Small intestine (tissue), 7 donors: ENCODE measurements around the gene SEPTIN7. TPM values are rescaled to one million over a fixed set of nuclear protein-coding genes. Genes with fewer than 3 reads are reported as not detected.

Experiments used
- DNase-seq, 2 donors: peaks; one replicate each; pipeline versions ENCODE4 v3.0.0 to v3.0.0-alpha.2; 2013
- FAIRE-seq: peaks from 2 replicates; lab custom pipeline; 2012; peaks lifted over from hg19 to GRCh38; lab: Jason Lieb, UNC
- H3K27ac ChIP-seq, 3 donors: one replicate each; pipeline ENCODE4 v1.5.1; 2013; ENCODE audit warnings: low read length in 2 of 3, mild to moderate bottlenecking in 2 of 3, control low read depth in 1 of 3, inconsistent platforms in 1 of 3, low read depth in 1 of 3, moderate library complexity in 1 of 3
- H3K27me3 ChIP-seq, 3 donors: one replicate each; pipeline ENCODE4 v1.6.1; 2013; ENCODE audit warnings: low read length in 3 of 3, inconsistent platforms in 1 of 3; ENCODE audit not compliant: control insufficient read depth in 3 of 3, insufficient read depth in 3 of 3
- H3K36me3 ChIP-seq, 3 donors: one replicate each; pipeline ENCODE4 v1.6.1; 2013; ENCODE audit warnings: low read length in 3 of 3, inconsistent platforms in 1 of 3, low read depth in 1 of 3, mild to moderate bottlenecking in 1 of 3, moderate library complexity in 1 of 3; ENCODE audit not compliant: control insufficient read depth in 3 of 3, insufficient read depth in 2 of 3
- H3K4me1 ChIP-seq, 3 donors: one replicate each; pipeline ENCODE4 v1.6.1; 2013; ENCODE audit warnings: low read length in 2 of 3, inconsistent platforms in 1 of 3, low read depth in 1 of 3, mild to moderate bottlenecking in 1 of 3, moderate library complexity in 1 of 3; ENCODE audit not compliant: control insufficient read depth in 3 of 3, insufficient read depth in 2 of 3
- H3K4me3 ChIP-seq, 3 donors: one replicate each; pipeline ENCODE4 v1.5.1; 2013; ENCODE audit warnings: low read length in 3 of 3, control low read depth in 1 of 3, inconsistent platforms in 1 of 3, low read depth in 1 of 3, mild to moderate bottlenecking in 1 of 3, moderate library complexity in 1 of 3
- H3K9me3 ChIP-seq, 2 donors: one replicate each; pipeline ENCODE4 v1.6.1; 2013; ENCODE audit warnings: low read depth in 1 of 2, low read length in 1 of 2; ENCODE audit not compliant: control insufficient read depth in 2 of 2, insufficient read depth in 1 of 2
- WGBS, 3 donors: extraction: QIAGEN DNeasy Blood & Tissue Kit; methylation state at CpG; one replicate each; pipeline ENCODE4 v1.1.7; 2013; 5-methylcytosine and 5-hydroxymethylcytosine counted together
- polyA plus RNA-seq, 4 donors: library from polyadenylated mRNA; stranded (reverse) in 3 of 4; unstranded in 1 of 4; fragments of 200-250 nt in 3 of 4; fragments of 120-200 nt in 1 of 4; gene quantifications; one replicate each; pipeline versions ENCODE4 v1.2.1 to v1.2.3, GENCODE V29; 2013
- donor health status: healthy with polysubstance abuse.
- donor health status: control.
- donor health status: control.
- donor health status: Bipolar disorder and iron deficiency.
- donor health status: healthy.

The SEPTIN7 gene
- polyA plus RNA-seq, 4 donors: 80.1 to 169 (median 98.0) TPM

DNA sequence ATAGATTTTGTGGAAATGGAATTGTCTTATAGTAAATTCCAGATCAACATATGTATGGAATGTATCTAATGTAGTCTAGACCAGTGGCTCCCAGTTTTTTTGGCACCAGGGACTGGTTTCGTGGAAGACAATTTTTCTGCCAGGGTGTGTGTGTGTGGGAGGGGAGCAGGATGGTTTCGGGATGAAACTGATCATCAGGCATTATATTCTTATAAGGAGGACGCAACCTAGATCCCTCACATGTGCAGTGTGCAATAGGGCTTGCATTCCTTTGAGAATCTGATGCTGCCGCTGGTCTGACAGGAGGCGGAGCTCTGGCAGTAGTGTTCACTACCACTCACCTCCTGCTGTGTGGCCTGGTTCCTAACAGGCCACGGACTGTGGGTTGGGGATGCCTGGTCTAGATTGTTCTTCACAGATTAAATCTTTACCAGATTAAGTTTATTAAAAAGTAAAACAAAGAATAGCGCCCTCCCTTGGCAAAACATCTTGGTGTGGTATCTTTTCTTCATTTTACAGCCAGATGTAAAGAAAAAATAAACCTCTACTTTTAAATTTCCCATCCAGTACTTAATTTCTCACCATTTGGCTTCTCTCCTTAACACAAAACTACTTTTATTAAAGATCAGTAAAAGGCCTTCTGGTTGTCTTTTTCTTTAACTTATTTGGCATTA lies 48.4 kb downstream of the SEPTIN7 start:
- DNase-seq: no peak
- Histone ChIP-seq H3K4me3 (no peak overlapping the region), H3K4me1 (no peaks in the 10 kb centered on the region), H3K27ac (no peak overlapping the region), H3K9me3 (no peaks in the 10 kb centered on the region), H3K36me3 (peaks cover 0 to 20% (median 7%) of the 10 kb centered on the region in 3 donors), H3K27me3 (no peaks in the 10 kb centered on the region)
- 87 to 94% (median 88%) methylated on average over 7 of the region's 7 CpGs for WGBS, 3 donors
- no peak for FAIRE-seq

DNA sequence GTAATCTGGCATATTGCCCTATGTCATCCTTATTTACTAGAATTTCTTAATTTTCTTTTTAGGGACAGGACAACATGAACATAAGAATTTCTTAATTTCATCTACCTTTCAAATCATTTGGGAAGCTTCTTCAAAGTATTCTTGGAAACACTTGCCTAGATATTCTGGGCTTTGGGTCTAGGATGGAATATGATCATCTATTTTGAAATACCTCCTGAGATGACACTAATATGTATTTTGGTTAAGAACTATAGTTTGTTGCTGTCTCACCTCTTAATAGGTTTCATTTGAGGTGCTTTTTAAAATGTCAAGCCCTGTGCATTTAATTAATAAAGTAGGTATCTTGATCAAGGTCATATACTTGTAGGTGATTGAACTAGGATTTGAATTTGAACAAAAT lies 49.1 kb downstream of the SEPTIN7 start:
- FAIRE-seq (no peak), DNase-seq (no peak)
- Histone ChIP-seq H3K9me3 (no peaks in the 10 kb centered on the region), H3K27me3 (no peaks in the 10 kb centered on the region), H3K4me3 (no peak overlapping the region), H3K4me1 (no peaks in the 10 kb centered on the region), H3K36me3 (peaks cover 0 to 15% (median 7%) of the 10 kb centered on the region in 3 donors), H3K27ac (no peak overlapping the region)

Other genes with a start within 250 kb of the SEPTIN7 start
- 10 to 100 TPM in 2 of 4 donors, 1 to 10 TPM in 2; 8.9 to 23.5 (median 10.1) TPM for gene HERPUD2, start 105.9 kb upstream of the SEPTIN7 start, polyA plus RNA-seq